Testis (tissue), 3 donors: ENCODE data around the gene FAT3. TPM values are rescaled to one million over a fixed set of nuclear protein-coding genes. Genes with fewer than 3 reads are reported as not detected.

Experiments
- DNase-seq: peaks from one replicate; pipeline ENCODE4 v3.0.0-alpha.2; 2019
- H3K27ac ChIP-seq, 2 donors: fragments of 200-600 bp; sonication (generic); one replicate each; pipeline ENCODE4 v1.5.1; 2019
- H3K27me3 ChIP-seq: fragments of 200-600 bp; sonication (generic); one replicate; pipeline ENCODE4 v1.5.1; 2019
- H3K36me3 ChIP-seq: fragments of 200-600 bp; sonication (generic); one replicate; pipeline ENCODE4 v1.5.1; 2017; ENCODE audit warnings: low read depth; ENCODE audit errors: missing control alignments
- H3K4me1 ChIP-seq: fragments of 200-600 bp; sonication (generic); one replicate; pipeline ENCODE4 v1.5.1; 2019
- H3K4me3 ChIP-seq, 2 donors: fragments of 200-600 bp; sonication (generic); one replicate each; pipeline ENCODE4 v1.5.1; 2017 to 2019
- H3K9me3 ChIP-seq: fragments of 200-600 bp; sonication (generic); one replicate; pipeline ENCODE4 v1.5.1; 2017
- POLR2A ChIP-seq: fragments of 450-650 bp; IDR thresholded peaks from one replicate; pipeline ENCODE4 v1.6.1; 2017; ENCODE audit warnings: antibody characterized with exemption, mild to moderate bottlenecking, moderate library complexity
- WGBS, 2 donors: methylation state at CpG; one replicate each; pipeline ENCODE4 v1.1.5; 2018; 5-methylcytosine and 5-hydroxymethylcytosine counted together
- intact Hi-C: fragments of 100-400 bp; cut with DNase I; formaldehyde crosslinking; loops from one replicate; pipeline ENCODE4 v1.15.1; 2023; ENCODE audit warnings: low total_unique reads
- polyA plus RNA-seq: library from polyadenylated mRNA; stranded (reverse); fragments of 350-450 nt; fragmentation: Illumina TruSeq; extraction: RNeasy Lipid Tissue Mini Kit (QIAGEN cat#74804); gene quantifications from one replicate; pipeline ENCODE4 v1.2.3, GENCODE V29; 2014; ENCODE audit warnings: low read depth, low replicate concordance; ENCODE audit not compliant: insufficient read depth
- total RNA-seq, 2 donors: library from RNA; depleted of rRNA; stranded (reverse); fragments of >200 nt; gene quantifications; one replicate each; pipeline ENCODE4 v1.2.3, GENCODE V29; 2016
- TF ChIP-seq, protein P1 (sequence below), 3 experiments: fragments of 450-650 bp in 2 of 3; fragments of 200-600 bp in 1 of 3; sonication (generic) in 1 of 3; IDR thresholded peaks; one replicate each; pipeline ENCODE4 v1.5.1; 2016 to 2019; ENCODE audit warnings: antibody characterized with exemption in 3 of 3, mild to moderate bottlenecking in 2 of 3, moderate library complexity in 1 of 3

Gene FAT3
- total and polyA plus RNA-seq, 3 donors from 2014 or later, result 2.5 to 6.4 (median 6.2) TPM

DNA sequence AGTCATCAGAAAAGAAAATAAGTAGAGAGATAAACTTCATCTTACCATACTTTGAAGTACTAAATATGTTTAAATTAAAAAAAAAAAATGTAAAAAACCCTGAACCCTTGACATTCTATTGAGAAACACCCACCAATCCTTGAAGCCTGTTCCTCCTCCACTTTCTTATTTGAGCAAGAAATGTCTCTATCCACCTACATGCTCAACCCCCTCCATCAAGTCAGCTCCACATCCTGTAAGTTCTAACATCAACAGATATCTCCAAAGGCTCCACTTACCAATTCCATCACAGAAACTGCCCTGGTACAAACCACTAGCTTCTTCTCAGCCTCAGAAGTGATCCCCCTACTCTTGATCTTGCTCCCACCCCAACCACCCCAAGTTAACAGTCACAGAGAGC lies 32.5 kb upstream of the FAT3 start:
- H3K36me3 ChIP-seq, result no peaks in the 10 kb centered on the region
- no peaks in the 10 kb centered on the region for H3K9me3 ChIP-seq
- no peaks in the 10 kb centered on the region for H3K4me1 ChIP-seq
- no peak overlapping the region for H3K27ac ChIP-seq
- no peaks in the 10 kb centered on the region for H3K27me3 ChIP-seq
- DNase-seq, result no peak
- TF ChIP-seq, protein P1, sequence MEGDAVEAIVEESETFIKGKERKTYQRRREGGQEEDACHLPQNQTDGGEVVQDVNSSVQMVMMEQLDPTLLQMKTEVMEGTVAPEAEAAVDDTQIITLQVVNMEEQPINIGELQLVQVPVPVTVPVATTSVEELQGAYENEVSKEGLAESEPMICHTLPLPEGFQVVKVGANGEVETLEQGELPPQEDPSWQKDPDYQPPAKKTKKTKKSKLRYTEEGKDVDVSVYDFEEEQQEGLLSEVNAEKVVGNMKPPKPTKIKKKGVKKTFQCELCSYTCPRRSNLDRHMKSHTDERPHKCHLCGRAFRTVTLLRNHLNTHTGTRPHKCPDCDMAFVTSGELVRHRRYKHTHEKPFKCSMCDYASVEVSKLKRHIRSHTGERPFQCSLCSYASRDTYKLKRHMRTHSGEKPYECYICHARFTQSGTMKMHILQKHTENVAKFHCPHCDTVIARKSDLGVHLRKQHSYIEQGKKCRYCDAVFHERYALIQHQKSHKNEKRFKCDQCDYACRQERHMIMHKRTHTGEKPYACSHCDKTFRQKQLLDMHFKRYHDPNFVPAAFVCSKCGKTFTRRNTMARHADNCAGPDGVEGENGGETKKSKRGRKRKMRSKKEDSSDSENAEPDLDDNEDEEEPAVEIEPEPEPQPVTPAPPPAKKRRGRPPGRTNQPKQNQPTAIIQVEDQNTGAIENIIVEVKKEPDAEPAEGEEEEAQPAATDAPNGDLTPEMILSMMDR (IDR thresholded peaks at IDR 0.05), result no peak
- TF ChIP-seq POLR2A, result no peak
- intact Hi-C loops, result no loop called here
- no peak overlapping the region for H3K4me3 ChIP-seq

DNA sequence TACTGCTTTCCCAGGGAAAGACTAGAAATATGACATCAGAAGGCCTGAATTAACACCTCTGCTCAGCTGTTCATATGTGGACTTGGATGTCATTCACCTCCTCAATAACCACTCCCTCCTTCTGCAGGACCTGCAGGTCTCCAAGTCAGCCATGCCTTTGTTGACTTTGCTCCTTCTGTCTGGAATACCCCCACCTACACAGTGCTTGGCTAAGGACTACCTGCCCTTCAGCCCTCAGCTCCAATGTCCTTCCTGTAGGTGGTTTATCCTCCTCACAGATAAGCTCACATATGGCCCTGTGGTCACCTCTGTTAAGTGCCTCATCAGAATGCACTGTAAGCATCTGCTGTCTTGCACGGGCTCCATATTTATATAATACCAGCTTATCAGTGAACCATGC lies 26.4 kb upstream of the FAT3 start:
- intact Hi-C loops, result no loop called here
- no peaks in the 10 kb centered on the region for H3K36me3 ChIP-seq
- TF ChIP-seq, protein P1 (IDR thresholded peaks at IDR 0.05), result no peak
- TF ChIP-seq POLR2A, result no peak
- H3K27me3 ChIP-seq, result no peaks in the 10 kb centered on the region
- no peak overlapping the region for H3K4me3 ChIP-seq
- 87 to 91% methylated on average over 1 of the region's 1 CpG for whole genome bisulfite sequencing, 2 donors
- no peak for DNase-seq
- H3K4me1 ChIP-seq, result no peaks in the 10 kb centered on the region
- no peak overlapping the region for H3K27ac ChIP-seq
- no peaks in the 10 kb centered on the region for H3K9me3 ChIP-seq

DNA sequence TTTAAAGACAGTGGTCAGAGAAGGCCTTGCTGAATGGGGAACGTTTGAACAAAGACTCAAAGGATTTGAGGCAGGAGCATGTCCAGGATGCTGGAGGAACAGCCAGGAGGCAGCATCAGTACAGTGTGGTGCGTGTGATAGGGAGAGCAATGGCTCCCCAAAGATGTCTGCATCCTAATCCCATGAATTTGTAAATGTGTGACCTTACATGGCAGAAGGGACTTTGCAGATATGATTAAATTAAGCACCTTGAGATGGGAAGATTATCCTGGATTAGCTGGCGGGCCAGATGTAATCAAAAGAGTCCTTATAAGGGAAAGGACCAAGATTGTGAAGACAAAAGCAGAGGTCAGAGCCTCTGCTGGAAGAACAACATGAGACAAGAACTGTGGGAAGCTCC lies 24.6 kb upstream of the FAT3 start:
- no peaks in the 10 kb centered on the region for H3K27me3 ChIP-seq
- TF ChIP-seq, protein P1 (IDR thresholded peaks at IDR 0.05), result no peak
- TF ChIP-seq POLR2A, result no peak
- H3K27ac ChIP-seq, result no peak overlapping the region
- H3K4me3 ChIP-seq, result no peak overlapping the region
- no peaks in the 10 kb centered on the region for H3K4me1 ChIP-seq
- 76 to 83% methylated on average over 3 of the region's 3 CpGs for WGBS, 2 donors
- intact Hi-C loops, result no loop called here
- H3K36me3 ChIP-seq, result no peaks in the 10 kb centered on the region
- no peak for DNase-seq
- no peaks in the 10 kb centered on the region for H3K9me3 ChIP-seq

DNA sequence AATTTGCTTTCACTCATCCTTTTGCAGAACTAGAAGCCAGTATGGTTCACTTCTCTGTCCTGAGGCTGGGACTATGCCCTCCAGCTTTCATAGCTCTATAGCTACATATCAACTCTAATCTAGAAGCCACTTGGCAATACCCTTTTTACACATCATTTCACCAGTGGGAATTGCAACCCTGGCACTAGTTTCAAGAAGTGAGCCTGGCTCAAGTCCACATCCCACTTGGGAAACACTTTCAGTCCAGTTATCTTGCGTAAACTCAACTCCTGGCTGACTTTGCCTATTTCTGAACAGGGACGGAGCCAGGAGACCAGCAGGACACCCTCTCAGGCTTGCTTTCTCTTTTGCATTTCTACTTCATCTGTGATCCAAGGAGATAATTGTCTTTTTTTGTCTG lies 19.9 kb upstream of the FAT3 start:
- no peak overlapping the region for H3K4me3 ChIP-seq
- intact Hi-C loops, result no loop called here
- no peaks in the 10 kb centered on the region for H3K9me3 ChIP-seq
- no peak overlapping the region for H3K27ac ChIP-seq
- 28 to 30% methylated on average over 2 of the region's 2 CpGs for WGBS, 2 donors
- no peaks in the 10 kb centered on the region for H3K4me1 ChIP-seq
- H3K36me3 ChIP-seq, result no peaks in the 10 kb centered on the region
- TF ChIP-seq, protein P1 (IDR thresholded peaks at IDR 0.05), result no peak
- no peak for TF ChIP-seq POLR2A
- H3K27me3 ChIP-seq, result no peaks in the 10 kb centered on the region
- DNase-seq, result no peak

DNA sequence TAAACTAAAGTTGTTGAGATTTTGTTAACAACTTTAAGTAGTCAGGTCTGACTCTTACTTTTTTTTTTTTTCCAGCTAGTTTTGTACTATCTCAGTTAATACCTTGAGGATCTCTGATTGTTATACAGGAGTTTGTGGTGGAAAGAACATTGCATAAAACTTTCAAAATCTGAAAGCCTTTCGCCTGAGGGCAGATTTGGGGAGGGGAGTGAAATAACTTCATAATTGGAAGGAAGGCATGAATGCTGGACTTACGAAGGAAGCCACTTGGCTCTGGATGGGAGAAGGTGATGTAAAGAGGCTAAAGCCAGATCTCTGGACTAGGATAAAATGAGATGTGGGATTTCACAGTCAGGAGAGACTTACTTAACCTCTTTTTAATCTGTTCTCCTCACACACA lies 18.2 kb upstream of the FAT3 start:
- H3K36me3 ChIP-seq, result no peaks in the 10 kb centered on the region
- intact Hi-C loops, result no loop called here
- WGBS, 2 donors, result 87 to 98% methylated on average over 2 of the region's 2 CpGs
- DNase-seq, result no peak
- H3K9me3 ChIP-seq, result no peaks in the 10 kb centered on the region
- H3K4me3 ChIP-seq, result no peak overlapping the region
- TF ChIP-seq, protein P1 (IDR thresholded peaks at IDR 0.05), result no peak
- no peak for TF ChIP-seq POLR2A
- H3K27ac ChIP-seq, result no peak overlapping the region
- no peaks in the 10 kb centered on the region for H3K4me1 ChIP-seq
- no peaks in the 10 kb centered on the region for H3K27me3 ChIP-seq
